Measurements from ENCODE around the gene GLIS1. TPM values are rescaled to one million over a fixed set of nuclear protein-coding genes. Genes with fewer than 3 reads are reported as not detected.

Gene GLIS1
- polyA plus RNA-seq, 1 donor from 2014 or later, result not detected

DNA sequence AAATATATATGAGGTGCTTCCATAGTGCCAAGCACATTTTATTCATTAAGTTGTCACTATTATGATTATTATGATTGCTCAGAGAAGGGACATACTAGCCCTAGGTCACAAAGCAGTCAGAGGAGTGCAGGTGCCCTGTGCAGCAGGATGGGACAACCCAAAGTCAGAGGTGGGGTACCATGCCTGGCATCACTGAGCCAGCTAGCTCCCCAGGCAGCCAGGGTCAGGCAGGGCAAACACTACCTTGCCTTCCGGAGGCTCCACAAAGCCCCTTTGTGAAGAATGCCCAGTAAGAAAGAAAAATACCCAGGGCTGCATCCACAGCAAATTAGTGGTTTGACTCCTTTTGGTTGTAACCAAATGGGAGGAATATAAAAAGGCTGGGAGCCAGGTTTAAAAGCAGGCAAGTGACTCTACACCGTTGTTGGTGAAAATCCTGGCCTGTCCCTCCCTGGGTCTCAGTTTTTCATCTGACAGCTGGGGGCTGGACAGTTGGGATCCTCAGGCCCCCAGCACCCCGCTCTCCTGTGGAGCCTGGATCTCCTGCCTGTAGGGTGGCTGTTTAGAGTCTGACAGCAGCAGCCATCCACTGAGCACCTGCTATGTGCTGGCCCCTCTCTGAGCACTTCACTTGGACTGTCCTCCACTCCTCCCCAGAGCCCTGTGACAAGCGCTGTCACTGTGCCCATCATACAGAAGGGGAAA lies 98.8 kb downstream of the GLIS1 start:
- Histone ChIP-seq H3K4me2 (ENCODE audit: low read length) (no peak overlapping the region), H3K4me3 (ENCODE audit: low read length) (no peak overlapping the region), H3K27ac (ENCODE audit: low read length) (no peak overlapping the region), H3K9ac (ENCODE audit: low read length) (no peak overlapping the region), H3K9me2 (ENCODE audit: insufficient read depth, low read length) (no peaks in the 10 kb centered on the region), H3K36me3 (ENCODE audit: insufficient read depth, low read length) (no peaks in the 10 kb centered on the region), H4K20me1 (ENCODE audit: insufficient read depth) (no peaks in the 10 kb centered on the region), H3K79me2 (replicated peaks; ENCODE audit: insufficient read depth, low read length) (no peaks in the 10 kb centered on the region), H3K9me3 (ENCODE audit: low read length) (no peaks in the 10 kb centered on the region), H3F3A (ENCODE audit: insufficient read depth, low read length, poor library complexity, severe bottlenecking) (no peaks in the 10 kb centered on the region), H2AFZ (ENCODE audit: low read depth, low read length) (no peak overlapping the region), H3K27me3 (ENCODE audit: insufficient read depth, low read depth, low read length) (no peaks in the 10 kb centered on the region)
- no peak for TF ChIP-seq MXI1 (conservative IDR thresholded peaks at IDR 0.05; ENCODE audit: poor library complexity, severe bottlenecking)
- no peak for TF ChIP-seq SMC3 (conservative IDR thresholded peaks at IDR 0.05; ENCODE audit: poor library complexity)
- TF ChIP-seq, protein P1, sequence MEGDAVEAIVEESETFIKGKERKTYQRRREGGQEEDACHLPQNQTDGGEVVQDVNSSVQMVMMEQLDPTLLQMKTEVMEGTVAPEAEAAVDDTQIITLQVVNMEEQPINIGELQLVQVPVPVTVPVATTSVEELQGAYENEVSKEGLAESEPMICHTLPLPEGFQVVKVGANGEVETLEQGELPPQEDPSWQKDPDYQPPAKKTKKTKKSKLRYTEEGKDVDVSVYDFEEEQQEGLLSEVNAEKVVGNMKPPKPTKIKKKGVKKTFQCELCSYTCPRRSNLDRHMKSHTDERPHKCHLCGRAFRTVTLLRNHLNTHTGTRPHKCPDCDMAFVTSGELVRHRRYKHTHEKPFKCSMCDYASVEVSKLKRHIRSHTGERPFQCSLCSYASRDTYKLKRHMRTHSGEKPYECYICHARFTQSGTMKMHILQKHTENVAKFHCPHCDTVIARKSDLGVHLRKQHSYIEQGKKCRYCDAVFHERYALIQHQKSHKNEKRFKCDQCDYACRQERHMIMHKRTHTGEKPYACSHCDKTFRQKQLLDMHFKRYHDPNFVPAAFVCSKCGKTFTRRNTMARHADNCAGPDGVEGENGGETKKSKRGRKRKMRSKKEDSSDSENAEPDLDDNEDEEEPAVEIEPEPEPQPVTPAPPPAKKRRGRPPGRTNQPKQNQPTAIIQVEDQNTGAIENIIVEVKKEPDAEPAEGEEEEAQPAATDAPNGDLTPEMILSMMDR (IDR thresholded peaks at IDR 0.05; ENCODE audit: poor library complexity, severe bottlenecking), result no peak
- no peak for TF ChIP-seq POLR2AphosphoS5 (IDR thresholded peaks at IDR 0.05)
- no peak for TF ChIP-seq TAF1 (IDR thresholded peaks at IDR 0.05; ENCODE audit: low read depth)
- no peak for TF ChIP-seq EZH2 (IDR thresholded peaks at IDR 0.05; ENCODE audit: borderline replicate concordance, insufficient read depth, low read length, poor library complexity, severe bottlenecking)
- no peak for TF ChIP-seq EP300 (conservative IDR thresholded peaks at IDR 0.05; ENCODE audit: poor library complexity, severe bottlenecking)
- TF ChIP-seq, protein P2, sequence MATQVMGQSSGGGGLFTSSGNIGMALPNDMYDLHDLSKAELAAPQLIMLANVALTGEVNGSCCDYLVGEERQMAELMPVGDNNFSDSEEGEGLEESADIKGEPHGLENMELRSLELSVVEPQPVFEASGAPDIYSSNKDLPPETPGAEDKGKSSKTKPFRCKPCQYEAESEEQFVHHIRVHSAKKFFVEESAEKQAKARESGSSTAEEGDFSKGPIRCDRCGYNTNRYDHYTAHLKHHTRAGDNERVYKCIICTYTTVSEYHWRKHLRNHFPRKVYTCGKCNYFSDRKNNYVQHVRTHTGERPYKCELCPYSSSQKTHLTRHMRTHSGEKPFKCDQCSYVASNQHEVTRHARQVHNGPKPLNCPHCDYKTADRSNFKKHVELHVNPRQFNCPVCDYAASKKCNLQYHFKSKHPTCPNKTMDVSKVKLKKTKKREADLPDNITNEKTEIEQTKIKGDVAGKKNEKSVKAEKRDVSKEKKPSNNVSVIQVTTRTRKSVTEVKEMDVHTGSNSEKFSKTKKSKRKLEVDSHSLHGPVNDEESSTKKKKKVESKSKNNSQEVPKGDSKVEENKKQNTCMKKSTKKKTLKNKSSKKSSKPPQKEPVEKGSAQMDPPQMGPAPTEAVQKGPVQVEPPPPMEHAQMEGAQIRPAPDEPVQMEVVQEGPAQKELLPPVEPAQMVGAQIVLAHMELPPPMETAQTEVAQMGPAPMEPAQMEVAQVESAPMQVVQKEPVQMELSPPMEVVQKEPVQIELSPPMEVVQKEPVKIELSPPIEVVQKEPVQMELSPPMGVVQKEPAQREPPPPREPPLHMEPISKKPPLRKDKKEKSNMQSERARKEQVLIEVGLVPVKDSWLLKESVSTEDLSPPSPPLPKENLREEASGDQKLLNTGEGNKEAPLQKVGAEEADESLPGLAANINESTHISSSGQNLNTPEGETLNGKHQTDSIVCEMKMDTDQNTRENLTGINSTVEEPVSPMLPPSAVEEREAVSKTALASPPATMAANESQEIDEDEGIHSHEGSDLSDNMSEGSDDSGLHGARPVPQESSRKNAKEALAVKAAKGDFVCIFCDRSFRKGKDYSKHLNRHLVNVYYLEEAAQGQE (IDR thresholded peaks at IDR 0.05; ENCODE audit: borderline replicate concordance), result no peak
- TF ChIP-seq RAD21 (conservative IDR thresholded peaks at IDR 0.05), result no peak

DNA sequence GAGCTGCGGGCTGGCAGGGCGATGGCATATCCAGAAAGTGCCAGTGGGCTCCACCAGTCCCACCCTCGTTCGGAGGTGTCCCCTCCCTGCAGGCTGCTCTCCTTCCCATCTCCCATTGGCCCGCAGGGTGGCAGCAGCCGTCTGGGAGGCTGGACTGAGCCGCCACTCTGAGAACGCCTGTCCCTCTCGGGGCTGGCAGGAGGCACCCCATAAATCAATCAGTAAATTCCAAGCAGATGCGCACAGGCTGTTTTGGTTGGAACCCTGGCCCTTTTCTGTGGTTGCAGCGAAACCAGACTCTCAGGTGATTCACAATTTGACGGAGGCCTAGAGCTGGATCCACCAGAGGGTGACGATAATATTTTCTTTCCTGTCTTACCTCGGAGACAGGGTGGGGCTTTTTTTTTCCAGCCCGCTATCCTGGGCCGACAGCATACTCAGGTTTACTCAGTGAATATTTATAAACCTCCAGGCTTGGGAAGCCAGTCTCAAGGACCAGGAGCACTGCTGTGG lies 99.7 kb downstream of the GLIS1 start:
- Histone ChIP-seq H3K9me2 (ENCODE audit: insufficient read depth, low read length) (no peaks in the 10 kb centered on the region), H3K4me2 (ENCODE audit: low read length) (no peak overlapping the region), H3K9ac (ENCODE audit: low read length) (no peak overlapping the region), H4K20me1 (ENCODE audit: insufficient read depth) (no peaks in the 10 kb centered on the region), H3K4me3 (ENCODE audit: low read length) (no peak overlapping the region), H3K9me3 (ENCODE audit: low read length) (no peaks in the 10 kb centered on the region), H3F3A (ENCODE audit: insufficient read depth, low read length, poor library complexity, severe bottlenecking) (no peaks in the 10 kb centered on the region), H3K79me2 (replicated peaks; ENCODE audit: insufficient read depth, low read length) (no peaks in the 10 kb centered on the region), H2AFZ (ENCODE audit: low read depth, low read length) (no peak overlapping the region), H3K27me3 (ENCODE audit: insufficient read depth, low read depth, low read length) (no peaks in the 10 kb centered on the region), H3K27ac (ENCODE audit: low read length) (no peak overlapping the region), H3K36me3 (ENCODE audit: insufficient read depth, low read length) (no peaks in the 10 kb centered on the region)
- TF ChIP-seq, protein P1 (IDR thresholded peaks at IDR 0.05; ENCODE audit: poor library complexity, severe bottlenecking), result no peak
- TF ChIP-seq EZH2 (IDR thresholded peaks at IDR 0.05; ENCODE audit: borderline replicate concordance, insufficient read depth, low read length, poor library complexity, severe bottlenecking) (no peak), EP300 (conservative IDR thresholded peaks at IDR 0.05; ENCODE audit: poor library complexity, severe bottlenecking) (no peak), MXI1 (conservative IDR thresholded peaks at IDR 0.05; ENCODE audit: poor library complexity, severe bottlenecking) (no peak), POLR2AphosphoS5 (IDR thresholded peaks at IDR 0.05) (no peak)
- TF ChIP-seq, protein P2 (IDR thresholded peaks at IDR 0.05; ENCODE audit: borderline replicate concordance), result no peak

All from neural cell (in vitro differentiated cells).